ENCODE data around the gene ZBTB43.
"Not testable (repeated sequence)": the region's sequence is repeated elsewhere in the genome, so short reads cannot be mapped to it uniquely, and the experiment has no call there.

The ZBTB43 gene, protein sequence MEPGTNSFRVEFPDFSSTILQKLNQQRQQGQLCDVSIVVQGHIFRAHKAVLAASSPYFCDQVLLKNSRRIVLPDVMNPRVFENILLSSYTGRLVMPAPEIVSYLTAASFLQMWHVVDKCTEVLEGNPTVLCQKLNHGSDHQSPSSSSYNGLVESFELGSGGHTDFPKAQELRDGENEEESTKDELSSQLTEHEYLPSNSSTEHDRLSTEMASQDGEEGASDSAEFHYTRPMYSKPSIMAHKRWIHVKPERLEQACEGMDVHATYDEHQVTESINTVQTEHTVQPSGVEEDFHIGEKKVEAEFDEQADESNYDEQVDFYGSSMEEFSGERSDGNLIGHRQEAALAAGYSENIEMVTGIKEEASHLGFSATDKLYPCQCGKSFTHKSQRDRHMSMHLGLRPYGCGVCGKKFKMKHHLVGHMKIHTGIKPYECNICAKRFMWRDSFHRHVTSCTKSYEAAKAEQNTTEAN

DNA sequence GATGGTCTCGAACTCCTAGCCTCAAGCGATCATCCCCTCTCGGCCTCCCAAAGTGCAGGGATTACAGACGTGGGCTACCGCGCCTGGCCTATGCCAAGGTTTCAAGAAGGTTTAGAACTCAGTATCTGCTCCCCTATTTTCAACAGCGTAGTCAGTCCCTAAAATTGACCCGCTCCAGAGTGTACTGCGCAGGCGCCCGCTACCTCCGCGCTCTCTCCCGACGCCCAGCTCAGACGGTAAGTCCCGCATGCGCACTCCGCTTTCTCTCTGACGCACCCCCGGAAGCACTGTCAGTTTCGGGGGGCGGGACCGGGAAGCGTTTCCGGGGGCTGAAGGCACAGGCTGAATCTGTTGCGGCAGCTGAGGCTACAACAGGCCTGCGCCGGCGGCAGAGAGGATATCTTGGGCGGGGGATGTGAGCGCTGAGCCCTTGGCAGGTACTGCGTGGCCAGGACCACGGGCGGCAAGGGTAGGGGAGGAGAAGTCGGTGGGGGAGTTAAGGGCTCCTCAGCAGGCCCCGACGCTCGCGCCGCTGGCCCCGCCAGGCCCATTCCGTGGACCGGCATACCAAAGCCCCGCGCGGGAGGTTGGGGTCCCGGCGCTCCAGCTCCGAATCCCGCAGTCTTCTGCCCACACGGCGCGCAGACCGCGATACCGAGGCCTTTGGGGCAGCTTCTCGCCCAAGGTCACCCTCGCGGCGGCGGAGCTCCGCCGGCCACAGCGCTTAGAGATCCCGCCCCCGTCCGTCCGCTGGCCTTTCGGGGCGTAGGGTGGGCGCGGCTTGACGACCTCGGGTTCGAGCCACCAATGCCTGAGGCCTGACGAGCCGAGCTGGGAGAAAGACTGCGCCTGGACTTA lies at the start of gene ZBTB43:
ZBTB43 (plus strand) TSS at position 345 of the 858 bp plus-strand sequence. CDS start 27,470 bp downstream, outside the sequence.
- DNase-seq (ENCODE audit: low read depth, low spot score), result peak; percentile 91

DNA sequence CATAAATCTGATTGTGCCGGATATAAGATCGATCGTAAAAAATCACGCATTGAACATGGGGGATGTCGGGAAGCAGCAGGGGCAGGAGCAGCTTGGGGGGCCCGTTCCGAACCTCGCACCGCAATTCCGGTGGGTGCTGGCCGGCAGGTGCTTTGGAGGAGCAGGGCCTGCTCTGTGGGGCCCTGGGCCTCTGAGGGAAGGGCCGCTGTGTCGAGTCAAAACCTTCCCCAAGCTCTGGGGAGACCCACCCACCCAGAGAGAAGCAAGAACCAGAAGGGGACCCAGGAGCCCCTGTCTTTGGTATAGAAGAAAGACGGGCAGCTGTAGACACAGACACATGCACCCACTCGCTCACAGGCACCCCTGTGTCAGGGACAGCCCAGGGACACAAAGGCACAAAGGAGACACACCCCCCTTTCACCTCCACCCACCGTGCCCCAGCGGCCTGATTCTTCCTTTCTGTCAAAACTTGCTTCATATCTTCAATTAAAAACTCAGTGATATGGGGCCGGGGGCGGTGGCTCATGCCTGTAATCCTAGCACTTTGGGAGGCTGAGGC lies 49.4 kb upstream of the ZBTB43 start:
- no peak for DNase-seq (ENCODE audit: low read depth, low spot score)

DNA sequence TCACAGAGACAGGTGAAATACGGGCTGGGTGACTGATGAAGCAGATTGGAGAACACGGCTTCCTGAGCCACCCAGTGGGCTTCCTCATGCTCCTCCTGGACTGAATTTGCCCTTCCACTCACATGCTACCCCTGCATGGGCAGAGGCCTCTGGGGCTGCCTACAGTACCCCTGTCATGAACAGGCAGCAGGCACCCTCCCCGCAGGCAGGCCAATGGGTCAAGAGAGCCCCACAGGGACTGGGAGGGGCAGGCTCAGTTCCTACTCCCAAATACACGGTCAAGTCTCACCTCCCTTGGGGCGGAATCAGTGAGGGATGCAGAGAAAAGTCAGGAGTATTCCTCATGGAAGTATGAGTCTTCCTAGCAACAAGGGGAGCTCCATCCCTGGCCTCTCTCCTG lies 48.6 kb upstream of the ZBTB43 start:
- DNase-seq (ENCODE audit: low read depth, low spot score), result no peak

DNA sequence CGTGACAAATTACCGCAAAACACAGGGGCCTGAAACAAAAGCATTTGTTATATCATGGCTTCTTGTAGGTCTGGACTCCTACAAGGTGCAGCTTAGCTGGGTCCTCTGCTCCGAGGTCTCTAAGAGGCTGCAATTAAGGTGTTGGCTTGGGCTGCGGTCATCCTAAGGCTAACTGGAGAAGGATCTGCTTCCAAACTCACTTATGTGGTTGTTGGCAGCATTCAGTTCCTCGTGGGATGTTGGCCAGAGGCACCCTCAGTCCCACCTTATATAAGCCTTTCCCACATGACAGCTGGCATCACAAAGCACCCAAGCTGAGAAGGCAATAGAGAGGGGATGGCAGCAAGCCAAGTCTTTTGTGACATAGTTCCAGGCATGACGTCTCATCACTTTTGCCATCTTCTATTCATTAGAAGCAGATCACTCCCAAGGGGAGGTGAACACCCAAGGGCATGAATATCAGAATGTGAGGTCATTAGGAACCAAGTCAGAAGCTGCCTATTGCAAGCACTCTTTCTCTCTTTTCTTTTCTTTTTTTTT lies 47.9 kb upstream of the ZBTB43 start:
- no peak for DNase-seq (ENCODE audit: low read depth, low spot score)

DNA sequence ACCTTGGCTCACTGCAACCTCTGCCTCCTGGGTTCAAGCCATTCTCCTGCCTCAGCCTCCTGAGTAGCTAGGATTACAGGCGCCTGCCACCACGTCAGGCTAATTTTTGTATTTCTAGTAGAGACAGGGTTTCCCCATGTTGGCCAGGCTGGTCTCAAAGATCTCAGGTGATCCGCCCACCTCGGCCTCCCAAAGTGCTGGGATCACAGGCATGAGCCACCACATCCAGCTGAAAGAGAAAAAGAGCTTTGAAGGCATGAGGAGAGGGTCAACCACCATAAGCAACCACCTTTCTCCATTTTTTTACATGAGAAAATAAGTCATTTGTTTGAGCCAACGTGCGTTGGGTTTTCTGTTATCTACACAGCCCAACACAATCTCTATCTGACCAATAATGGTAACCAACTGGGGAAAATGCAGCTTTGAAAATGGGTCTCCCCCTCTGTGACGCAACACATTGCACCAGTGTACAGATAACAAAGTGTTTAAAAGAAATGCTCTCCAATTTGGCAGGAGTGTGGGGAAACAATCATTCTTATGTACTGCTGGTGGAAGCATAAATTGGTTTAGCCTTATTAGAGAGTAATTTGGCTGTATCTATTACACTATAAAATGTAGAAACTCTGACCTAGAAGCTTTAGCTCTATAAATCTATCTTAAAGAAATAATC lies 45.8 kb upstream of the ZBTB43 start:
- DNase-seq (ENCODE audit: low read depth, low spot score), result no peak

DNA sequence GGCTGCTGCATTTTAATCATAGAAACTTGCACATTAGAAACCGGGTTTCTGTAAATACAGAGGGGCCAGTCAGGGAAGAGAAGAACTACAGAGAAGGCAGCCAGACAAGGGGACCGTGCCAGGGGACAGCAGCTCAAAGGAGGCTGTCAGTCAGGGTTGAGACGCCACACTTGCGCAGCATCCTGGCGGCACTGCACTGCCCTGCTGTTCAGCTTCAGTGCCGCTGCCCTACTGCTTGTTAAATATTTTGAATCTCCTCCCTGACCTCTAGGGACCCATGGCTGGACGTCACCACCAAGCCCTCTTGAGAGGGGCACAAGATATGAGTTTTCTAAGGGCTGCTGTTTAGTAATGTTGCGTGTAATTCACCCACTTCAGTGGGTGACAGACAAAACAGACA lies 43.6 kb upstream of the ZBTB43 start:
- no peak for DNase-seq (ENCODE audit: low read depth, low spot score)

DNA sequence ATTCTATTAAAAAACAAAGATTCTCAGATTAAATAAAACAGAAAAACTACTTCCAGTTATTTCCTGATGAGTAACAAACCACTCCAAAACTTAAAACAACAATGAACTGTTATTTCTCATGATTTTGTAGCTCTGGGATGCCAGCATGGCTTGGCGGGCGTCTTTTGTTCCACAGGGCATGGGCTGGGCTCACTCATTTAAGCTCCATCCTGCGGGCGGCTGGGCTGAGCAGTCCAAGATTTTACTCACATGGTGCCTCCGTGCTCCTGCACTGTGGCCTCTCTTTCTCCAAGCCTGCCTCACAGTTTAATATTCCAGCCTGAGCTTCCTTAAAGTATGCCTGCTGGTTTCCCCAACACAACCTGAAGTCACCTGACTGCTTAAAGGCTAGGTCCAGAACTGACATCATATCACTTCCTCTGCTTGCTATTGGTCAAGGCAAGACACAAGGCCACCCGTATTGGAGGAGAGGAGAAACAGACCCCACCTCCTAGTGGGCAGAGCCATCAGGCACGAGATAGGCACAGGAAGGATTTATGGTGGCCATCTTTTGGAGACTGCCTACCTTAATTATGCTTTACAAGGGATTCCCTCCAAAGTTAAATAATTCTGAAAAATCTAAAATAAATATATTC lies 41.6 kb upstream of the ZBTB43 start:
- no peak for DNase-seq (ENCODE audit: low read depth, low spot score)

DNA sequence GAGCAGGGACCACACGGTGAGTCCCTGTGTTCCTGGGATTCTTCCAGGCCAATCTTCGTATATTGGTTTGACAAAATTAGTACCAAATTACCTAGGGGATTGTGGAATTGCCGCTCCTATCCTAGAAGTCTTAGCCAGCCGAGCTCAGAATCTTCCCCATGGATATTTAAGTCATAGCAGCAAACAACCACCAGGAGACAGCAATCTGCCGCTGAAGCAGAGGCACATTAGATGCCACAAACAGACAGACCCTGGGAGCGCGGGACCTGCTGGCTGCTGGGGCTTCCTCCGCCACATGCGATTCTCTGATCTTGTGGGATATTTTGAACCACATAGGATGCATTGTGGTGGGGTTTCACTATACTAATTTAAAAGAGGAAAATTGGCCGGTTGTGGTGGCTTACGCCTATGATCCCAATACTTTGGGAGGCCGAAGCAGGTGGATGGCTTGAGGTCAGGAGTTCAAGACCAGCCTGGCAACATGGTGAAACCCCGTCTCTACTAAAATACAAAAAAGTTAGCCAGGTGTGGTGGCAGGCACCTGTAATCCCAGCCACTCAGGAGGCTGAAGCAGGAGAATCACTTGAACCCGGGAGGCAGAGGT lies 31.7 kb upstream of the ZBTB43 start:
- no peak for DNase-seq (ENCODE audit: low read depth, low spot score)

DNA sequence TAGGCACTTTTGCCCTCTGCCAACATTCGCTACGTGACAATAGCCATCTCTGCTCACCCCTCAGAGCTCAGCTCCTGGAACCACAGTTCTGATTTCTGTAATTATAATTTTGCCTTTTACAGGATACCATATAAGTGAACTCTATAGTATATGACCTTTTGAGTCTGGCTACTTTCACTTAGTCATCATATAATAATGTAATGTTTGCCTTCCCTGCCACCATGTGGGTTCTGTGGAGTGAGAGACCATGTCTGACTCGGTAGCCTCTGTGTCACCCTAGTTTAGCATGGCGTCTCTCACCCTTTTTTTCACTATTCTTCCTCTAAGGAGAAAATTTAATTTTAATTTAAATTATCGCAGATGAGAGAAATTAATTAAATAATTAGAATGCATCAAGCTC lies 28.9 kb upstream of the ZBTB43 start:
- no peak for DNase-seq (ENCODE audit: low read depth, low spot score)

DNA sequence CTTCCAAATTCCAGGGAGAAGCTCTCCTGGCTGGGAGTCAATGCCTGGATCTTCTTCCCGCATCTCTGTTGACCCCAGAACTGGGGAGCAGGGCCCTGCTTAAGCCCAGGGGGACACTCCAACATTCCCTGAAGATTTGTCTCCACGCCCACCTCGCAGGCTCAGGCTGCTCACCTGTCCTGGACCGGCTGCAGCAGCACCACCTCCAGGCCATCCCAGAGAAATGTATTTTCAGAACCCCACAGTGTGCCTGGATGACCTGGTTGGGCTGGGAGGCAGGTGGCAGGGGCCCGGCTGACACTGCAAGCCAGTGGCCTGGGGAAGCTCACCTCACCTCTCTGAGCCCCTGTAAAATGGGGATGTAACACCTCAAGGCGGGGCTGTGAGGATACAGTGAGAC lies 27.1 kb upstream of the ZBTB43 start:
- DNase-seq (ENCODE audit: low read depth, low spot score), result no peak

DNA sequence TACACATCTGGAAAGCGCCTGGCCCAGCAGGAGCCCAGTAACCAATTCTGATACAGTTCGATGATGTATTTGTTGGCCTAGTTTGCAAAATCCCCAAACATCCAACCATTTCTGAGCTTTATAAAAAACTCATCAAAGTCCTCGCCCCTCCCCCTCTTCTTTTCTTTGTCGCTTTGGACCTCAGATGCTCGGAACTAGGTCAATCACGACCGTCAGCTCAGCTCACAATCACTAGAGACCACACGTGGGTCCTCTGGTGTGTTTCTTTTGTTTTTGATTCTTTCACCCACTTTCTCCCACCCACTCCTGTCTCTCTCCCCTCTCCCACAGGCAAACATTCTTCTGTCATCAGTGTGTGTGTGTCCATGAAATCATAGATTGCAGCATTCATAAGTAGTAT lies 26.7 kb upstream of the ZBTB43 start:
- no peak for DNase-seq (ENCODE audit: low read depth, low spot score)

DNA sequence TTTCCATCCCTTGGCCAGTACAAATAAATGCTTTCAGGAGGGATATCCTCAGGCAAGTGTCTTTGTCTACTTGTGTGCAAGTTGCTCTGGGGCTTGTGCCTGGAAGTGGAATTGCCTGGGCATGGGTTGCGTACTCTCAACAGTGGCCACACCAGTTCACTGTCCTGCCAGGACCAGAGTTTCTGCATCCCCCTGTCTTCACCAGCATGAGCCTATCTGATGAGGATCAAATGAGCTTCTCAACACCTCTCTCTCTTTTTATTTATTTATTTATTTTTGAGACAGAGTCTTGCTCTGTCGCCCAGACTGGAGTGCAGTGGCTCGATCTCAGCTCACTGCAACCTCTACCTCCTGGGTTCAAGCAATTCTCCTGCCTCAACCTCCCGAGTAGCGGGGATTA lies 26.1 kb upstream of the ZBTB43 start:
- not testable (repeated sequence) for DNase-seq (ENCODE audit: low read depth, low spot score)

DNA sequence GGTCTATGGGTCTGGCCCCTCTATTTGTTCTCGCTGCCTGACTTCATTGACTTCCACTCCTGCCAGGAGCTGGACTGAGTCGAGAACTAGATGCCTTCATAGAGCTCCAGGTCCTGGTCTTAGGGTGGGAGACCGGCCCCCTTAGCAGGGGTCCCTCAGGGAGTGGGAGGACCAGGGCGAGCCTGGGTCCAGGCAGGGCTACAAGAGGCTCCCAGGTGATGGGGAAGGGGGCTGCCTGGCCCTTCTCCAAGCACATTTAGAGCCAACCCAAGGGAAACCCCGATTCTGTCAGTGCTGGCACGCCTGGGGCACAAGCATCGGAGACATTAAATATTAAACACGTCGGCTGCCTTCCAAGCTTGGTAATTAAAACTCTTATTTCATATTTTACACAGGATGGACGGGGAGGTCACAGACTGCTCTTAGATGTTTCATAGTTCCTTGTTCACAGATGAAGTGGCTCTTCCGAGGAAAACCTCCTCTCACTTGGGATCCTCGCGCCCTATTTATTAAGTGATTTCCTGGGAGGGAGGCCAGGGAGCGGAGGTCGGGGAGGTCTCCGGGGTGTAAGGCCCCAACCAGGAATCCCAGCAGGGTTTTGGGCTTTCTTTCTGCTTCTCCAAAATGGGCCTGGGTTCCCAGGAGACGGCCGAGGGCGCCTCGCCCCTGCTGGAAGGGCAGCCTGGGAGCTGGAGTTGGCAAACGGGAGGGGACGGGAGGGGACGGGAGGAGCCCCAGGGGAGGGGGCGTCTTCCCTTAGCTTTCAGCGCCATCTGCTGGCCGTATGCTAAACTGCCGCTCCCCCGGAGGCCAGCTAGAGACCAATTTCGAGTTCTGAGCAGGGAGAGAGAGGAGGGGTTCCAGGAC lies 23.4 kb upstream of the ZBTB43 start:
- DNase-seq (ENCODE audit: low read depth, low spot score), result no peak

DNA sequence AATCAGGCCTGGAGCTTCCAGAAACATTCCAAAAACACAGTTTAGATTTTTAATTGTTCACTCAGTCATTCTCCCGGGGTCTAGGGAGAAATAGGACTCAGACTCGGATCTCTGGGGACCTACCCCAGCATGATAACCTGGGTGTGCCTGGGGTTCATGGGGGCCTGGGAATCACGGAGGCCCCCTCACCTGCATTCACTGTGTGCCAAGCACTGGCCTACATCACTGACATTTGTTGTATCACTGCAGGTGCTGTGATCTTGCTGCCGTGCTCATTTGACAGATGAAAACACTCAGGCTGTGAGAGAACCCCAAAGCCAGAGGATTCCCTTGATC lies 22.8 kb upstream of the ZBTB43 start:
- no peak for DNase-seq (ENCODE audit: low read depth, low spot score)

DNA sequence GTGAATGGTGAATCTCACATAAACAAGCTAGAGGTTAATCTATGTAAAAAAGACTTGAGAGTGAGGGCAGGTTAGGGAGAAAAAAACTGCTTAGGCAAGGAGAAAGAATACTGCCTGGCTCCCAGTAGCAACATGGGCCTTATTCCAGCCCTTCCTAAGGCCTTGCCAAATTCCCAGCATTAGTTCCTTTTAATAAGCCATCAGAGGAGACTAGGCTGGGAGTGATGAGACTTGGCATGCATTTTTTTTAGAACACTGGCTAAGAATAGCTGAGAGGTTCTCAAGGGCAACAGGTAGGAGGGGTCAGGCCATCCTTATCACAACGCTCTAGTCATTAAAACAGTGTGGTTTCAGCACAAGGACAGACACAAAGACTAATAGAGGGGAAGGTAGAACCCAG lies 20.9 kb upstream of the ZBTB43 start:
- no peak for DNase-seq (ENCODE audit: low read depth, low spot score)

DNA sequence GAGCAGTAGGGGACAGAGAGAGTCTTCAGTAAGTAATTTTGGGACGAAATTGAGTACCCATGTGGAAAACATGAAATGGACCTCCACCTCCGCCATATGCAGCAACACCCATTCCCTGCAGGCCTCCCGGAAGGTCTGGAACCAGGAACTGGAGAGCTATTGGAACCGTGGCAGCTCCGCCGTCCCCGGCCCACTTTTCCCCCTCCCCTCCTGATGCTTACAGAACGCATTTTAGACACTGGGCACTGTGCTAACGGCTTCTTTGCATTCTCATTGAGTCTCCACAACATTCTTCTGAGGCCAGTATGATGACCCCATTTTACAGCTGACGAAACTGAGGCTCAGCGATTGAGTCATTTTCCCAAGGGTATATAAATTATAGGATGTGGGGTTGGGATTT lies 20.4 kb upstream of the ZBTB43 start:
- no peak for DNase-seq (ENCODE audit: low read depth, low spot score)

DNA sequence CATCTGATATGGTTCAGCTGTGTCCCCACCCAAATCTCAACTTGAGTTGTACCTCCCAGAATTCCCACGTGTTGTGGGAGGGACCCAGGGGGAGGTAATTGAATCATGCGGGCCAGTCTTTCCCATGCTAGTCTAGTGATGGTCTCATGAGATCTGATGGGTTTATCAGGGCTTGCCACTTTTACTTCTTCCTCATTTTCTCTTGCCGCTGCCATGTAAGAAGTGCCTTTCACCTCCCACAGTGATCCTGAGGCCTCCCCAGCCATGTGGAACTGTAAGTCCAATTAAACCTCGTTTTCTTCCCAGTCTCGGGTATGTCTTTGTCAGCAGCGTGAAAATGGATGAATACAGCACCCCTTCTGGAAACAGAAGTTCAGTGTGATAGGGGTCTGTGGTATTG lies 20.0 kb upstream of the ZBTB43 start:
- not testable (repeated sequence) for DNase-seq (ENCODE audit: low read depth, low spot score)

DNA sequence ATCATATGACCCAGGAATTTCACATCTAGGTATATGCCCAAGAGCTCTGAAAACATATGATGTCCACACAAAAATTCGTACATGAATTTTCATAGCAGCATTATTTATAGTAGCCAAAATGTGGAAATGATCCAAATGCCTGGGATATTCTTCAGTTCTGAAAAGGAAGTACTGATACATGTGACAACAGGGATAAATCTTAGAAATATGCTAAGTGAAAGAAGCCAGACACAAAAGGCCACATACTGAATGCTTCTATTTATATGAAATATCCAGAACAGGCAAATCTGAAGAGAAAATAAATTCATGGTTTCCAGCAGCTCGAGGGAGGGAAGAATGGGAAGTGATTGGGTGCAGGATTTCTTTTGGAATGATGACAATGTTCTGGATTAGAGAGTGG lies 16.8 kb upstream of the ZBTB43 start:
- DNase-seq (ENCODE audit: low read depth, low spot score), result no peak

DNA sequence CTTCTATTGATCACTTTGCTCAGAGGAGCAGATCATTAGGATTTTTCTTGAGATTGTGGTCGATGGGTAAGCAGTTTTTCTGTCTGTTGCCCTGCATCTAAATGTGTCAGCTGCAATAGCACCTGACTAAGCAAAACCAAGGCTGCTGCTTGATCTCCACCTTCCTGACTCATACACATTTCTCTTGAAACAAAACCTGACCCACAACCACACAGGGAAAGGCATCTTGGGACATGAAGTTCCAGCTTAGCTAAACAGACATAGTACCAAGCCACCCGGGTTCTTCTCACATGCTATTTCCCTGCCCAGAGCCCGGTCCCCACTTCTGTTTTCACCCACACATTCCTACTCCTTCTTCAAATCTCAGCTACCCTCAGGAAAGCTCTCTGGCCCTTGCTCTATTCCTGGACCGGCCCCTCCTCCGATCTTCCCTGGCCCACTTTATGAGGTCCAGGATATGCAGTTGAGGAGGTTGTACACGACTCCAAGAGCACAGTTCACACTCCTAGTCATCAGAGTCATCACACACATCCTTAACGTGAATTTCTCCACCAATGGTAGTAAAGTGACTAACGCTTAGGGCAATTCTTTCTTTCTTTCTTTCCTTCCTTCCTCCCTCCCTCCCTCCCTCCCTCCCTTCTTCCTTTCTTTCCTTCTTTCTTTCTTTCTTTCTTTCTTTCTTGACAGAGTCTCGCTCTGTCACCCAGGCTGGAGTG lies 16.0 kb upstream of the ZBTB43 start:
- DNase-seq (ENCODE audit: low read depth, low spot score), result no peak
